ENCODE results near the gene TBC1D23.
"Not testable (repeated sequence)": the region's sequence is repeated elsewhere in the genome, so short reads cannot be mapped to it uniquely, and the experiment has no call there.

TBC1D23 gene

GRCh38 chr3:100231668-100232067, 29.1 kb upstream of the TBC1D23 start:
- H3K4me3 ChIP-seq (ENCODE audit: low read length in 2 of 2), result no peak overlapping the region
- no peak overlapping the region for H3K14ac ChIP-seq (ENCODE audit: low read length)
- no peaks in the 10 kb centered on the region for H3K79me1 ChIP-seq (ENCODE audit: low read depth, low read length)
- H3K23ac ChIP-seq (ENCODE audit: low read depth, low read length, poor library complexity), result no peak overlapping the region
- H3K9me3 ChIP-seq (replicated peaks in 1 of 2; ENCODE audit: control insufficient read depth in 2 of 2, insufficient read depth in 1 of 2, low read depth in 1 of 2, low read length in 2 of 2), result no peaks in the 10 kb centered on the region
- H2AK5ac ChIP-seq (ENCODE audit: low read depth, low read length), result no peak overlapping the region
- H2BK5ac ChIP-seq (ENCODE audit: low read length), result no peak overlapping the region
- no CpG with 5 or more reads among the region's 2 CpGs for WGBS, 2 donors (ENCODE audit: extremely low coverage in 2 of 2, insufficient read length in 2 of 2, insufficient replicate concordance in 1 of 2)
- no peak for DNase-seq (ENCODE audit: low spot score)
- no peak overlapping the region for H3K18ac ChIP-seq (ENCODE audit: low read length)
- no peak overlapping the region for H2BK120ac ChIP-seq (ENCODE audit: low read depth, low read length)
- H3K4me1 ChIP-seq (ENCODE audit: control insufficient read depth in 2 of 2, insufficient read depth in 1 of 2, low read depth in 1 of 2, low read length in 2 of 2), result no peaks in the 10 kb centered on the region
- no peak overlapping the region for H2BK15ac ChIP-seq (ENCODE audit: low read length)
- H2BK12ac ChIP-seq (ENCODE audit: low read length), result no peak overlapping the region
- no peak overlapping the region for H4K8ac ChIP-seq (ENCODE audit: low read depth, low read length)
- H3K27ac ChIP-seq (replicated peaks; ENCODE audit: low read length), result no peak overlapping the region
- no peak overlapping the region for H3K4me2 ChIP-seq (ENCODE audit: insufficient read depth, low read length, poor library complexity, severe bottlenecking)
- H3K36me3 ChIP-seq (replicated peaks in 1 of 2; ENCODE audit: control insufficient read depth in 2 of 2, insufficient read depth in 2 of 2, low read length in 2 of 2), result no peaks in the 10 kb centered on the region
- no peak overlapping the region for H3K4ac ChIP-seq (ENCODE audit: low read length)
- no peak overlapping the region for H4K91ac ChIP-seq (ENCODE audit: low read depth, low read length, poor library complexity)
- H3K9ac ChIP-seq (ENCODE audit: low read depth, low read length, poor library complexity), result no peak overlapping the region
- no peak overlapping the region for H2AFZ ChIP-seq (ENCODE audit: low read length)
- H3K27me3 ChIP-seq (ENCODE audit: control insufficient read depth in 3 of 3, insufficient read depth in 3 of 3, low read depth in 1 of 3, low read length in 3 of 3), result no peaks in the 10 kb centered on the region

- H3K79me1 ChIP-seq (ENCODE audit: low read depth, low read length), result no peaks in the 10 kb centered on the region
- no peak overlapping the region for H2AFZ ChIP-seq (ENCODE audit: low read length)
- H3K9ac ChIP-seq (ENCODE audit: low read depth, low read length, poor library complexity), result no peak overlapping the region
- H2BK15ac ChIP-seq (ENCODE audit: low read length), result no peak overlapping the region
- no CpG with 5 or more reads among the region's 2 CpGs for whole genome bisulfite sequencing, 2 donors (ENCODE audit: extremely low coverage in 2 of 2, insufficient read length in 2 of 2, insufficient replicate concordance in 1 of 2)
- no peak overlapping the region for H3K4ac ChIP-seq (ENCODE audit: low read length)
- H3K27me3 ChIP-seq (ENCODE audit: control insufficient read depth in 3 of 3, insufficient read depth in 3 of 3, low read depth in 1 of 3, low read length in 3 of 3), result no peaks in the 10 kb centered on the region
- no peak overlapping the region for H3K4me3 ChIP-seq (ENCODE audit: low read length in 2 of 2)
- no peak overlapping the region for H3K27ac ChIP-seq (replicated peaks; ENCODE audit: low read length)
- no peak overlapping the region for H2AK5ac ChIP-seq (ENCODE audit: low read depth, low read length)
- H3K14ac ChIP-seq (ENCODE audit: low read length), result no peak overlapping the region
- no peak overlapping the region for H2BK120ac ChIP-seq (ENCODE audit: low read depth, low read length)
- no peaks in the 10 kb centered on the region for H3K4me1 ChIP-seq (ENCODE audit: control insufficient read depth in 2 of 2, insufficient read depth in 1 of 2, low read depth in 1 of 2, low read length in 2 of 2)
- no peak overlapping the region for H3K4me2 ChIP-seq (ENCODE audit: insufficient read depth, low read length, poor library complexity, severe bottlenecking)
- H3K18ac ChIP-seq (ENCODE audit: low read length), result no peak overlapping the region
- DNase-seq (ENCODE audit: low spot score), result no peak
- no peak overlapping the region for H3K23ac ChIP-seq (ENCODE audit: low read depth, low read length, poor library complexity)
- no peak overlapping the region for H2BK12ac ChIP-seq (ENCODE audit: low read length)
- no peak overlapping the region for H4K8ac ChIP-seq (ENCODE audit: low read depth, low read length)
- H3K36me3 ChIP-seq (replicated peaks in 1 of 2; ENCODE audit: control insufficient read depth in 2 of 2, insufficient read depth in 2 of 2, low read length in 2 of 2), result no peaks in the 10 kb centered on the region
- peaks cover 2 to 11% of the 10 kb centered on the region in 2 donors for H3K9me3 ChIP-seq (replicated peaks in 1 of 2; ENCODE audit: control insufficient read depth in 2 of 2, insufficient read depth in 1 of 2, low read depth in 1 of 2, low read length in 2 of 2)
- H2BK5ac ChIP-seq (ENCODE audit: low read length), result no peak overlapping the region
- H4K91ac ChIP-seq (ENCODE audit: low read depth, low read length, poor library complexity), result no peak overlapping the region
These were observed 26.4 kb upstream of the TBC1D23 start for GRCh38 chr3:100234364-100234763.

GRCh38 chr3:100238599-100238998, 22.2 kb upstream of the TBC1D23 start:
- no peak overlapping the region for H3K9ac ChIP-seq (ENCODE audit: low read depth, low read length, poor library complexity)
- H3K79me1 ChIP-seq (ENCODE audit: low read depth, low read length), result no peaks in the 10 kb centered on the region
- no peak overlapping the region for H3K4ac ChIP-seq (ENCODE audit: low read length)
- H2BK120ac ChIP-seq (ENCODE audit: low read depth, low read length), result no peak overlapping the region
- no peak overlapping the region for H3K18ac ChIP-seq (ENCODE audit: low read length)
- no peak overlapping the region for H4K91ac ChIP-seq (ENCODE audit: low read depth, low read length, poor library complexity)
- no peak overlapping the region for H3K23ac ChIP-seq (ENCODE audit: low read depth, low read length, poor library complexity)
- H3K9me3 ChIP-seq (replicated peaks in 1 of 2; ENCODE audit: control insufficient read depth in 2 of 2, insufficient read depth in 1 of 2, low read depth in 1 of 2, low read length in 2 of 2), result peaks cover 2 to 19% of the 10 kb centered on the region in 2 donors
- H2AFZ ChIP-seq (ENCODE audit: low read length), result no peak overlapping the region
- no peak overlapping the region for H2BK15ac ChIP-seq (ENCODE audit: low read length)
- no peak overlapping the region for H4K8ac ChIP-seq (ENCODE audit: low read depth, low read length)
- no peak overlapping the region for H3K4me2 ChIP-seq (ENCODE audit: insufficient read depth, low read length, poor library complexity, severe bottlenecking)
- no peak overlapping the region for H2BK12ac ChIP-seq (ENCODE audit: low read length)
- H3K27me3 ChIP-seq (ENCODE audit: control insufficient read depth in 3 of 3, insufficient read depth in 3 of 3, low read depth in 1 of 3, low read length in 3 of 3), result no peaks in the 10 kb centered on the region
- H2BK5ac ChIP-seq (ENCODE audit: low read length), result no peak overlapping the region
- no peak overlapping the region for H2AK5ac ChIP-seq (ENCODE audit: low read depth, low read length)
- no peaks in the 10 kb centered on the region for H3K4me1 ChIP-seq (ENCODE audit: control insufficient read depth in 2 of 2, insufficient read depth in 1 of 2, low read depth in 1 of 2, low read length in 2 of 2)
- H3K14ac ChIP-seq (ENCODE audit: low read length), result no peak overlapping the region
- H3K36me3 ChIP-seq (replicated peaks in 1 of 2; ENCODE audit: control insufficient read depth in 2 of 2, insufficient read depth in 2 of 2, low read length in 2 of 2), result no peaks in the 10 kb centered on the region
- no peak overlapping the region for H3K27ac ChIP-seq (replicated peaks; ENCODE audit: low read length)
- no peak overlapping the region for H3K4me3 ChIP-seq (ENCODE audit: low read length in 2 of 2)
- no CpG with 5 or more reads among the region's 1 CpG for WGBS, 2 donors (ENCODE audit: extremely low coverage in 2 of 2, insufficient read length in 2 of 2, insufficient replicate concordance in 1 of 2)
- no peak for DNase-seq (ENCODE audit: low spot score)

GRCh38 chr3:100242471-100242870, 18.3 kb upstream of the TBC1D23 start:
- not testable (repeated sequence) for H2BK15ac ChIP-seq (ENCODE audit: low read length); H3K4ac ChIP-seq (ENCODE audit: low read length); H3K27ac ChIP-seq (replicated peaks; ENCODE audit: low read length); H3K4me3 ChIP-seq (ENCODE audit: low read length in 2 of 2); H3K4me1 ChIP-seq (ENCODE audit: control insufficient read depth in 2 of 2, insufficient read depth in 1 of 2, low read depth in 1 of 2, low read length in 2 of 2); H2BK12ac ChIP-seq (ENCODE audit: low read length); H3K4me2 ChIP-seq (ENCODE audit: insufficient read depth, low read length, poor library complexity, severe bottlenecking); H2AFZ ChIP-seq (ENCODE audit: low read length); H2AK5ac ChIP-seq (ENCODE audit: low read depth, low read length); H4K8ac ChIP-seq (ENCODE audit: low read depth, low read length); DNase-seq (ENCODE audit: low spot score); H3K27me3 ChIP-seq (ENCODE audit: control insufficient read depth in 3 of 3, insufficient read depth in 3 of 3, low read depth in 1 of 3, low read length in 3 of 3); H4K91ac ChIP-seq (ENCODE audit: low read depth, low read length, poor library complexity); H3K9ac ChIP-seq (ENCODE audit: low read depth, low read length, poor library complexity); H2BK120ac ChIP-seq (ENCODE audit: low read depth, low read length); H3K14ac ChIP-seq (ENCODE audit: low read length); H3K36me3 ChIP-seq (replicated peaks in 1 of 2; ENCODE audit: control insufficient read depth in 2 of 2, insufficient read depth in 2 of 2, low read length in 2 of 2); H2BK5ac ChIP-seq (ENCODE audit: low read length); H3K18ac ChIP-seq (ENCODE audit: low read length); H3K79me1 ChIP-seq (ENCODE audit: low read depth, low read length); H3K23ac ChIP-seq (ENCODE audit: low read depth, low read length, poor library complexity)
- H3K9me3 ChIP-seq (replicated peaks in 1 of 2; ENCODE audit: control insufficient read depth in 2 of 2, insufficient read depth in 1 of 2, low read depth in 1 of 2, low read length in 2 of 2), result peaks cover 2 to 19% of the 10 kb centered on the region in 2 donors
- WGBS, 2 donors (ENCODE audit: extremely low coverage in 2 of 2, insufficient read length in 2 of 2, insufficient replicate concordance in 1 of 2), result no CpG with 5 or more reads among the region's 1 CpG
